Measurements from ENCODE around the gene LRPPRC.

- TF ChIP-seq CTCF (IDR thresholded peaks at IDR 0.05) = no peak
- no peak for TF ChIP-seq ZNF232 (CRISPR knock-in tag; IDR thresholded peaks at IDR 0.05)
- TF ChIP-seq PRDM15 (CRISPR knock-in tag; IDR thresholded peaks at IDR 0.05) = no peak
- TF ChIP-seq RELA (CRISPR knock-in tag; IDR thresholded peaks at IDR 0.05; ENCODE audit: borderline replicate concordance) = no peak
- TF ChIP-seq, protein P1, sequence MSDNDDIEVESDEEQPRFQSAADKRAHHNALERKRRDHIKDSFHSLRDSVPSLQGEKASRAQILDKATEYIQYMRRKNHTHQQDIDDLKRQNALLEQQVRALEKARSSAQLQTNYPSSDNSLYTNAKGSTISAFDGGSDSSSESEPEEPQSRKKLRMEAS (CRISPR knock-in tag; IDR thresholded peaks at IDR 0.05) = no peak
Measured at GRCh38 chr2:43894743-43895142, 101.0 kb downstream of the LRPPRC start.
